Omental fat pad (tissue), 4 donors: Measurements from ENCODE around the gene SH2D6. TPM values are rescaled to one million over a fixed set of nuclear protein-coding genes. Genes with fewer than 3 reads are reported as not detected.

Experiments used
- ATAC-seq: fragments of 150-250 bp; one replicate; pipeline ENCODE4 v1.9.1; 2016; ENCODE audit warnings: mild to moderate bottlenecking, moderate library complexity; ENCODE audit not compliant: low FRiP score
- DNase-seq: peaks from one replicate; pipeline ENCODE4 v3.0.0-alpha.2; 2019; ENCODE audit warnings: low spot score
- total RNA-seq, 4 donors: library from RNA; depleted of rRNA; stranded (reverse); fragments of >200 nt; gene quantifications; one replicate each; pipeline ENCODE4 v1.1.0, GENCODE V29; 2016
- TF ChIP-seq, protein P1 (sequence below), 3 donors: fragments of 450-650 bp; IDR thresholded peaks; one replicate each; pipeline ENCODE4 v1.5.1; 2016 to 2017; ENCODE audit warnings: antibody characterized with exemption in 3 of 3, mild to moderate bottlenecking in 3 of 3, moderate library complexity in 2 of 3

The SH2D6 gene
- total RNA-seq, 4 donors from 2014 or later, result not detected

- ATAC-seq (no peak), DNase-seq (no peak)
- TF ChIP-seq, protein P1, sequence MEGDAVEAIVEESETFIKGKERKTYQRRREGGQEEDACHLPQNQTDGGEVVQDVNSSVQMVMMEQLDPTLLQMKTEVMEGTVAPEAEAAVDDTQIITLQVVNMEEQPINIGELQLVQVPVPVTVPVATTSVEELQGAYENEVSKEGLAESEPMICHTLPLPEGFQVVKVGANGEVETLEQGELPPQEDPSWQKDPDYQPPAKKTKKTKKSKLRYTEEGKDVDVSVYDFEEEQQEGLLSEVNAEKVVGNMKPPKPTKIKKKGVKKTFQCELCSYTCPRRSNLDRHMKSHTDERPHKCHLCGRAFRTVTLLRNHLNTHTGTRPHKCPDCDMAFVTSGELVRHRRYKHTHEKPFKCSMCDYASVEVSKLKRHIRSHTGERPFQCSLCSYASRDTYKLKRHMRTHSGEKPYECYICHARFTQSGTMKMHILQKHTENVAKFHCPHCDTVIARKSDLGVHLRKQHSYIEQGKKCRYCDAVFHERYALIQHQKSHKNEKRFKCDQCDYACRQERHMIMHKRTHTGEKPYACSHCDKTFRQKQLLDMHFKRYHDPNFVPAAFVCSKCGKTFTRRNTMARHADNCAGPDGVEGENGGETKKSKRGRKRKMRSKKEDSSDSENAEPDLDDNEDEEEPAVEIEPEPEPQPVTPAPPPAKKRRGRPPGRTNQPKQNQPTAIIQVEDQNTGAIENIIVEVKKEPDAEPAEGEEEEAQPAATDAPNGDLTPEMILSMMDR (IDR thresholded peaks at IDR 0.05), result no peak
These were observed 12.4 kb downstream of the SH2D6 start for GRCh38 chr2:85430752-85431569.

GRCh38 chr2:85431570-85432205, 13.2 kb downstream of the SH2D6 start:
- DNase-seq, result no peak
- no peak for ATAC-seq
- TF ChIP-seq, protein P1 (IDR thresholded peaks at IDR 0.05), result no peak

GRCh38 chr2:85433511-85434089, 15.1 kb downstream of the SH2D6 start:
- DNase-seq, result no peak
- TF ChIP-seq, protein P1 (IDR thresholded peaks at IDR 0.05), result no peak
- ATAC-seq, result peak; percentile 62

DNA sequence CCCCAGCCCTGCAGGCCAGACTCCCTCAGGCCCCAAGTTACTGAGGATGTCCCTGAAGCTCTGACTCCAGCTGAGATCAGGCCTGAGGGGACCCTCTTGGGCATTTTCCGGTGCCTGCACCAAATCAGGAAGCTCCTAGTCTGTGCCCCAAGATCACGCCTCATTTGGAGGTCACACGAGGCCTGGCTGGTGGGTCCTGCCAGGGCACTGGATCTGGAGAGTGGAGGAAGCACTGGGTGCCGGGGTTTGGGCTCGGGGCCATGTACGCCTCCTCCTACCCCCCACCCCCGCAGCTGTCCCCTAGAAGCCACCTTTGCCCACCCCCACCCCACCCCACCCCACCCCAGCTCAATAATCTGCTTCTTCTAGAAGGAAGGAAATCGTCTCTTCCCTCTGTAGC, 16.2 kb downstream of the SH2D6 start:
- no peak for DNase-seq
- TF ChIP-seq, protein P1 (IDR thresholded peaks at IDR 0.05), result no peak
- ATAC-seq, result no peak

DNA sequence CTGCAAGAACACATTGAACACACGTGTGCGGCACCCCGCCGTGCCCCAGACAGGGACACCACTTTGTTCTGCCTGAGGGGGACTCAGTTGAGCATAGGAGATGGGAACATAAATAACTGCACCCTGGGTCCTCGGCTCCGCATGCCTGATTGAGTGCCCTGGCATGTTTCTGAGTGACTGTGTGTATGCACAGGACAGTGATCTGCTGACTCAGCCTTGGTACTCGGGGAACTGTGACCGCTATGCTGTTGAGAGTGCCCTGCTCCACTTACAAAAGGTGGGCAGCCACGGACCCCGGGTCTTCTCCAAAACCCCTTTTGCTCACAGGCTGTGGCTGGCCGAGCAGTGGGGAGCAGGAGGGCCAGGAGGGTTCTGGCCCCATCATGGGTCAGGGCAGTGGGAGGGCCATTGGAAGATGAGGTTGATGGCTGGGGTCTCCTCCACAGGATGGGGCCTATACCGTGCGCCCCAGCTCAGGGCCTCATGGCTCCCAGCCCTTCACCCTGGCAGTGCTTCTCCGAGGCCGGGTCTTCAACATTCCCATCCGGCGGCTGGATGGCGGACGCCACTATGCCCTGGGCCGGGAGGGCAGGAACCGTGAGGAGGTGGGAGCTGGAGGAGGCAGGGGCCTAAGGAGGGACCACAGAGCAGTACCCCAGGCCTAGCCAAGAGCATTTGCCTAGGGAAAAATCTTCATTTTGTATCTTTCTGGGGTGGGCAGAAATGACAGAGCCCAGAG, 16.9 kb downstream of the SH2D6 start:
- DNase-seq (no peak), ATAC-seq (no peak)
- TF ChIP-seq, protein P1 (IDR thresholded peaks at IDR 0.05), result no peak

DNA sequence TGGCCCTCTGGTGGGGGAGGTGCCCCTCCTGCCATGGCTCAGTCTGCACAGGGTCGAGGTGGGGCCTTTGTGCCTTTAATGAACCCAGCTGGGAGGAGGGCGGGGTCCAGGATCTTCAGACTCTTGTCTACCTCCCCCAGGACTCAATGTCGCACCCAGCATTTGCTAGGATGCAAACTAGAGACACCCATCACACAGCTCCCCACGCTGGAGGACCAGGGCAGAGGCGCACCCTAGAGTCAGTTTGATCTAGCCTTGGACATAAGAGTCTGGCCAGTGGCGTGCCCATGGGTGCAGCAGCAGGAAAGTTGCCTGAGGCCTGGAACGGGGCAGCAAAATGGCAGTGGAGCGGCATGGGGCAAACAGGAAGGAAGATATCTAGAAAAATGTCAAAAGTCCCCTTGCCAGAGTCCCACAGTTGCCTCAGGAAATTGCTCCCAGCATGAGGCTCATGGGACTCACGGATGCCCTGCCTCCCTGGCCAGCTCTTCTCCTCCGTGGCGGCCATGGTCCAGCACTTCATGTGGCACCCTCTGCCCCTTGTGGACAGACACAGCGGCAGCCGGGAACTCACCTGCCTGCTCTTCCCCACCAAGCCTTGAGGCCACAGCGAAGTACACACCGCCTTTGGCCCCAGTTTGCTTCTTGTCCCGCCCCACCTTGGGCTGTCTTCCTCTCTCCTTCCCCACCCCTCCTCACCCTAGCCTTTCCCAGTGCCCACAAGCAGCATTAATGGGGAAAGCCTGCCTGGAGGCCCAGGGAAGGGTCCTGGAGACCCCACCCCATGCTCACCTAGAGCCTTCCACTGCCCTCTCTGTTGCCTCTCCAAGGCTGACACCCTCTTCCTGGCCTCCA, 17.7 kb downstream of the SH2D6 start:
- no peak for ATAC-seq
- TF ChIP-seq, protein P1 (IDR thresholded peaks at IDR 0.05), result no peak
- no peak for DNase-seq
